Stimulated activated CD4-positive, alpha-beta T cell treated with anti-CD3 and anti-CD28 coated beads, Interleukin-12 subunit alpha, Interleukin-12 subunit beta, amount 100 ng/mL, for 48 hours (primary cell): ENCODE results near the gene KRTAP5-11.
"Not testable (repeated sequence)": the region's sequence is repeated elsewhere in the genome, so short reads cannot be mapped to it uniquely, and the experiment has no call there.

Experiments
- DNase-seq, 3 donors: peaks; one replicate each; pipeline ENCODE4 v3.0.0-alpha.2; 2020; ENCODE audit warnings: low read depth in 2 of 3, low spot score in 1 of 3

The KRTAP5-11 gene

DNA sequence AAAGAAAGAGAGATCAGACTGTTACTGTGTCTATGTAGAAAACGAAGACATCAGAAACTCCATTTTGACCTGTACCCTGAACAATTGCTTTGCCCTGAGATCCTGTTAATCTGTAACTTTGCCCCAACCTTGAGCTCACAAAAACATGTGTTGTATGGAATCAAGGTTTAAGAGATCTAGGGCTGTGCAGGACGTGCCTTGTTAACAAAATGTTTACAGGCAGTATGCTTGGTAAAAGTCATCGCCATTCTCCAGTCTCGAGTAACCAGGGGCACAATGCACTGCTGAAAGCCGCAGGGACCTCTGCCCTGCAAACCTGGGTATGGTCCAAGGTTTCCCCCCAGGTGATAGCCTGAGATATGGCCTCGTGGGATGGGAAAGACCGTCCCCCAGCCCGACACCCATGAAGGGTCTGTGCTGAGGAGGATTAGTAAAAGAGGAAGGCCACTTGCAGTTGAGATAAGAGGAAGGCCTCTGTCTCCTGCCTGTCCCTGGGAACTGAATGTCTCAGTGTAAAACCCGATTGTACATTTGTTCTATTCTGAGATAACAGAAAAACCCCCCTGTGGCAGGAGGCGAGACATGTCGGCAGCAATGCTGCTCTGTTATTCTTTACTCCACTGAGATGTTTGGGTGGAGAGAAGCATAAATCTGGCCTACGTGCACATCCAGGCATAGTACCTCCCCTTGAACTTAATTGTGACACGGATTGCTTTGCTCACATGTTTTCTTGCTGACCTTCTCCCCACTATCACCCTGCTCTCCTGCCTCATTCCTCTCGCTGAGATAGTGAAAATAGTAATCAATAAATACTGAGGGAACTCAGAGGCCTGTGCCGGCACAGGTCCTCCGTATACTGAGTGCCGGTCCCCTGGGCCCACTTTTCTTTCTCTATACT is 47.7 kb downstream of the KRTAP5-11 start:
- not testable (repeated sequence) for DNase-seq

DNA sequence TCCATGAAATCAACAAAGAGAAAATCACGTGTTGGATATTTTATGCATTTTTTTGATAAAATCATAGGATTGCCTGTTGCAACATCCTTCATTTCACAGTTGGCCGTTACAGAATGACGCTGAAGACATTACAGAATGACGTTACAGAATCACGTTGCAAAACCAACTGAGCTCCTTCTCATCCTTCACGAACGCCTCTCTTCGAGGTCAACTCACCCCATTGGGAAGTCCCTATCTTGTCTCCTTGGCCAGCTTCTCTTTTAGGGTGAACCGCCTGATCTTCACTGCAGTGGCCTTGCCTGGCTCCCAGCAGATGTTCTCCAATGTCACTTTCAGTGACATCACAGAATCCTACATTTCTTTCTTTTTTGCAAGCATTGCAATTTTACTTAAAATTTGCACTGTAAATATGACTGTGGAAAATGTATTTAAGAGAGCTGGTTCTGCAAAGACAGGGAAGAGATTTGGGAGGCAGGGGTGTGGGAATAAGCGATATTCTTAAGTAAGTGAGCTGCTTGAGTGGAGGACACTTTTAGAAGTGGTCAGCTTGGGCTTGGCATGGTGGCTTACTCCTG is 50.6 kb downstream of the KRTAP5-11 start:
- DNase-seq: no peak
